ENCODE data around the gene RASSF5.

DNA sequence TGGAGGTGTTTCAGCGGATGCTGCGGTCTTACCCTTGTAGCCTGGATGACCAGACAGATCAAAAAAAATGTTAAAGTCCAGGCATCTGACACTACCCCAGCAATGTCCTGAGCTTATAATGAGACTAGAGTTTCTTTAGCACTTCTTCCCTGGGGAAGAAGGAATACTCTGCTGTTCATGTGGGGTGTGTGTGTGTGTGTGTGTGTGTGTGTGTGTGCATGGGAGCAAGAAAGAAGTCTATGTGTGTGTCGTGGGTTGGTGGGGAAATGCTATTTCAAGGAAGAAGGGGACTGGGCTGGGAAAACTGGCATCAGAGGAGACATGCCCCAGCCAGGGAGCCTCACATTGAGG lies 3.0 kb upstream of the RASSF5 start:
- TF ChIP-seq, protein P1, sequence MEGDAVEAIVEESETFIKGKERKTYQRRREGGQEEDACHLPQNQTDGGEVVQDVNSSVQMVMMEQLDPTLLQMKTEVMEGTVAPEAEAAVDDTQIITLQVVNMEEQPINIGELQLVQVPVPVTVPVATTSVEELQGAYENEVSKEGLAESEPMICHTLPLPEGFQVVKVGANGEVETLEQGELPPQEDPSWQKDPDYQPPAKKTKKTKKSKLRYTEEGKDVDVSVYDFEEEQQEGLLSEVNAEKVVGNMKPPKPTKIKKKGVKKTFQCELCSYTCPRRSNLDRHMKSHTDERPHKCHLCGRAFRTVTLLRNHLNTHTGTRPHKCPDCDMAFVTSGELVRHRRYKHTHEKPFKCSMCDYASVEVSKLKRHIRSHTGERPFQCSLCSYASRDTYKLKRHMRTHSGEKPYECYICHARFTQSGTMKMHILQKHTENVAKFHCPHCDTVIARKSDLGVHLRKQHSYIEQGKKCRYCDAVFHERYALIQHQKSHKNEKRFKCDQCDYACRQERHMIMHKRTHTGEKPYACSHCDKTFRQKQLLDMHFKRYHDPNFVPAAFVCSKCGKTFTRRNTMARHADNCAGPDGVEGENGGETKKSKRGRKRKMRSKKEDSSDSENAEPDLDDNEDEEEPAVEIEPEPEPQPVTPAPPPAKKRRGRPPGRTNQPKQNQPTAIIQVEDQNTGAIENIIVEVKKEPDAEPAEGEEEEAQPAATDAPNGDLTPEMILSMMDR (IDR thresholded peaks at IDR 0.05; ENCODE audit: borderline replicate concordance, extremely low read depth, low read length, poor library complexity, severe bottlenecking) = no peak
- no peak for TF ChIP-seq EZH2 (IDR thresholded peaks at IDR 0.05; ENCODE audit: borderline replicate concordance, low read depth, low read length, severe bottlenecking)

Measured in DND-41 (cell line).